ENCODE data around the gene USP17L17. TPM values are rescaled to one million over a fixed set of nuclear protein-coding genes. Genes with fewer than 3 reads are reported as not detected.
"Not testable (repeated sequence)": the region's sequence is repeated elsewhere in the genome, so short reads cannot be mapped to it uniquely, and the experiment has no call there.

USP17L17 gene
- not detected in 2 replicates for total RNA-seq
- long read RNA-seq: 0 reads

- not testable (repeated sequence) for DNase-seq (ENCODE audit: extremely low spot score, unreplicated experiment); H3K36me3 Mint-ChIP-seq (ENCODE audit: unreplicated experiment); H3K27me3 Mint-ChIP-seq (ENCODE audit: unreplicated experiment); H3K4me3 Mint-ChIP-seq (ENCODE audit: unreplicated experiment); H3K9me3 Mint-ChIP-seq (ENCODE audit: unreplicated experiment); H3K4me1 Mint-ChIP-seq (ENCODE audit: unreplicated experiment); H3K27ac Mint-ChIP-seq (ENCODE audit: unreplicated experiment)
Measured at GRCh38 chr4:9243579-9243978, at the start of gene USP17L17. USP17L17 (plus strand) TSS chr4:9243879; CDS start chr4:9243879, 0 bp downstream.

DNA sequence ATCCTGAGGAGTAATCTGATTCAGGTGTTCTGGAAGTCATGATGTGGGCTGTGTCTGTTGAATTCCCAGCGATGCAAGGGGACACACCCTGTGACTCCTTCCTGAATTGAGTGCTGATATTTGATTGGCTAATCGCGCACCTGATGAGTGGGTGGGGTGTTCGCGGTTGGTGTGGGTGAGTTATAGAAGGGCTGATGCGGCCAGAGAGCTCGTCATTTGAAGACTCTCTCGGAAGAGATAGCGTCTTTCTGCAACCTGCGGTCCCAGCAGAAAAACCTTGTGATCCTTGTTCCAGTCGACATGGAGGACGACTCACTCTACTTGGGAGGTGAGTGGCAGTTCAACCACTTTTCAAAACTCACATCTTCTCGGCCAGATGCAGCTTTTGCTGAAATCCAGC, 33.3 kb upstream of the USP17L17 start, which contains the start of gene USP17L10:
TSS of gene USP17L10 (plus strand) at position 301 of the 400 bp plus-strand sequence. CDS start at position 301, 0 bp downstream.
- not testable (repeated sequence) for H3K36me3 Mint-ChIP-seq (ENCODE audit: unreplicated experiment); H3K9me3 Mint-ChIP-seq (ENCODE audit: unreplicated experiment); DNase-seq (ENCODE audit: extremely low spot score, unreplicated experiment); H3K27me3 Mint-ChIP-seq (ENCODE audit: unreplicated experiment); H3K4me3 Mint-ChIP-seq (ENCODE audit: unreplicated experiment); H3K27ac Mint-ChIP-seq (ENCODE audit: unreplicated experiment); H3K4me1 Mint-ChIP-seq (ENCODE audit: unreplicated experiment)

DNA sequence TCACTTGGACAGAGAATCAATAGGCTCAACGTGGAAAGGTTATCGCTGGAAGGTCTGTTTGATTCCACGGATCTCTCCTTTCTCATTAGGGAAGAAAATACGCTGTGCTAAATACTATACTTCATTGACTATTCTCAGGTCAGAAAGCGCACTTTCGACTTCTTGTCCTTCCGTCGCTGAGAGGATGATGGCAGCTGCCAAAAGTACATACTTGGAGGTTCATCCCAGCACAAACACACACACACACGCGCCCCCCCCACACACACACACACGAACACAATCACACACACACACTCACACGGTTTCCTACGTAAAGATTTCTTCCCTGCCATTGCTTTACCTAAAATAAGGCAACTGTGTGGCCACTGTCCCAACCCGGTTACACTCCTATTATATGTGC, 29.0 kb upstream of the USP17L17 start:
- H3K4me1 Mint-ChIP-seq (ENCODE audit: unreplicated experiment); H3K27ac Mint-ChIP-seq (ENCODE audit: unreplicated experiment); H3K36me3 Mint-ChIP-seq (ENCODE audit: unreplicated experiment); H3K4me3 Mint-ChIP-seq (ENCODE audit: unreplicated experiment); H3K27me3 Mint-ChIP-seq (ENCODE audit: unreplicated experiment); H3K9me3 Mint-ChIP-seq (ENCODE audit: unreplicated experiment): not testable (repeated sequence)
- DNase-seq (ENCODE audit: extremely low spot score, unreplicated experiment): peak; percentile 2

DNA sequence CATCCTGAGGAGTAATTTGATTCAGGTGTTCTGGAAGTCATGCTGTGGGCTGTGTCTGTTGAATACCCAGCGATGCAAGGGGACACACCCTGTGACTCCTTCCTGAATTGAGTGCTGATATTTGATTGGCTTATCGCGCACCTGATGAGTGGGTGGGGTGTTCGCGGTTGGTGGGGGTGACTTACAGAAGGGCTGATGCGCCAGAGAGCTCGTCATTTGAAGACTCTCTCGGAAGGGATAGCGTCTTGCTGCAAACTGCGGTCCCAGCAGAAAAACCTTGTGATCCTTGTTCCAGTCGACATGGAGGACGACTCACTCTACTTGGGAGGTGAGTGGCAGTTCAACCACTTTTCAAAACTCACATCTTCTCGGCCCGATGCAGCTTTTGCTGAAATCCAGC, 28.6 kb upstream of the USP17L17 start, which contains the start of gene USP17L11:
TSS of gene USP17L11 (plus strand) at position 301 of the 400 bp plus-strand sequence. CDS start at position 301, 0 bp downstream.
- not testable (repeated sequence) for H3K9me3 Mint-ChIP-seq (ENCODE audit: unreplicated experiment); H3K27me3 Mint-ChIP-seq (ENCODE audit: unreplicated experiment); DNase-seq (ENCODE audit: extremely low spot score, unreplicated experiment); H3K4me3 Mint-ChIP-seq (ENCODE audit: unreplicated experiment); H3K36me3 Mint-ChIP-seq (ENCODE audit: unreplicated experiment); H3K4me1 Mint-ChIP-seq (ENCODE audit: unreplicated experiment); H3K27ac Mint-ChIP-seq (ENCODE audit: unreplicated experiment)

GRCh38 chr4:9219852-9220251, 23.8 kb upstream of the USP17L17 start, which contains the start of gene USP17L12:
USP17L12 (plus strand) TSS chr4:9220152; CDS start chr4:9220152, 0 bp downstream.
- not testable (repeated sequence) for H3K4me3 Mint-ChIP-seq (ENCODE audit: unreplicated experiment); H3K4me1 Mint-ChIP-seq (ENCODE audit: unreplicated experiment); H3K36me3 Mint-ChIP-seq (ENCODE audit: unreplicated experiment); DNase-seq (ENCODE audit: extremely low spot score, unreplicated experiment); H3K27ac Mint-ChIP-seq (ENCODE audit: unreplicated experiment); H3K9me3 Mint-ChIP-seq (ENCODE audit: unreplicated experiment); H3K27me3 Mint-ChIP-seq (ENCODE audit: unreplicated experiment)

DNA sequence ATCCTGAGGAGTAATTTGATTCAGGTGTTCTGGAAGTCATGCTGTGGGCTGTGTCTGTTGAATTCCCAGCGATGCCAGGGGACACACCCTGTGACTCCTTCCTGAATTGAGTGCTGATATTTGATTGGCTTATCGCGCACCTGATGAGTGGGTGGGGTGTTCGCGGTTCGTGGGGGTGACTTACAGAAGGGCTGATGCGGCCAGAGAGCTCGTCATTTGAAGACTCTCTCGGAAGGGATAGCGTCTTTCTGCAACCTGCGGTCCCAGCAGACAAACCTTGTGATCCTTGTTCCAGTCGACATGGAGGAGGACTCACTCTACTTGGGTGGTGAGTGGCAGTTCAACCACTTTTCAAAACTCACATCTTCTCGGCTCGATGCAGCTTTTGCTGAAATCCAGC, 19.1 kb upstream of the USP17L17 start, which contains the start of gene USP17L13:
TSS of gene USP17L13 (plus strand) at position 301 of the 400 bp plus-strand sequence. CDS start at position 301, 0 bp downstream.
- H3K4me1 Mint-ChIP-seq (ENCODE audit: unreplicated experiment); DNase-seq (ENCODE audit: extremely low spot score, unreplicated experiment); H3K4me3 Mint-ChIP-seq (ENCODE audit: unreplicated experiment); H3K36me3 Mint-ChIP-seq (ENCODE audit: unreplicated experiment); H3K9me3 Mint-ChIP-seq (ENCODE audit: unreplicated experiment); H3K27ac Mint-ChIP-seq (ENCODE audit: unreplicated experiment); H3K27me3 Mint-ChIP-seq (ENCODE audit: unreplicated experiment): not testable (repeated sequence)

- H3K4me1 Mint-ChIP-seq (ENCODE audit: unreplicated experiment): not testable (repeated sequence)
Measured at GRCh38 chr4:9230249-9230648, 13.4 kb upstream of the USP17L17 start.

DNA sequence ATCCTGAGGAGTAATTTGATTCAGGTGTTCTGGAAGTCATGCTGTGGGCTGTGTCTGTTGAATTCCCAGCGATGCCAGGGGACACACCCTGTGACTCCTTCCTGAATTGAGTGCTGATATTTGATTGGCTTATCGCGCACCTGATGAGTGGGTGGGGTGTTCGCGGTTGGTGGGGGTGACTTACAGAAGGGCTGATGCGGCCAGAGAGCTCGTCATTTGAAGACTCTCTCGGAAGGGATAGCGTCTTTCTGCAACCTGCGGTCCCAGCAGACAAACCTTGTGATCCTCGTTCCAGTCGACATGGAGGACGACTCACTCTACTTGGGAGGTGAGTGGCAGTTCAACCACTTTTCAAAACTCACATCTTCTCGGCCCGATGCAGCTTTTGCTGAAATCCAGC, 9.6 kb upstream of the USP17L17 start, which contains the start of gene USP17L15:
TSS of gene USP17L15 (plus strand) at position 301 of the 400 bp plus-strand sequence. CDS start at position 301, 0 bp downstream.
- not testable (repeated sequence) for H3K27ac Mint-ChIP-seq (ENCODE audit: unreplicated experiment); H3K9me3 Mint-ChIP-seq (ENCODE audit: unreplicated experiment); DNase-seq (ENCODE audit: extremely low spot score, unreplicated experiment); H3K27me3 Mint-ChIP-seq (ENCODE audit: unreplicated experiment); H3K4me1 Mint-ChIP-seq (ENCODE audit: unreplicated experiment); H3K4me3 Mint-ChIP-seq (ENCODE audit: unreplicated experiment); H3K36me3 Mint-ChIP-seq (ENCODE audit: unreplicated experiment)

More at GRCh38 chr4:9230249-9230648, 13.4 kb upstream of the USP17L17 start:
- not testable (repeated sequence) for H3K9me3 Mint-ChIP-seq (ENCODE audit: unreplicated experiment); H3K36me3 Mint-ChIP-seq (ENCODE audit: unreplicated experiment); H3K4me3 Mint-ChIP-seq (ENCODE audit: unreplicated experiment); H3K27ac Mint-ChIP-seq (ENCODE audit: unreplicated experiment); H3K27me3 Mint-ChIP-seq (ENCODE audit: unreplicated experiment)
- DNase-seq (ENCODE audit: extremely low spot score, unreplicated experiment): peak; percentile 70

DNA sequence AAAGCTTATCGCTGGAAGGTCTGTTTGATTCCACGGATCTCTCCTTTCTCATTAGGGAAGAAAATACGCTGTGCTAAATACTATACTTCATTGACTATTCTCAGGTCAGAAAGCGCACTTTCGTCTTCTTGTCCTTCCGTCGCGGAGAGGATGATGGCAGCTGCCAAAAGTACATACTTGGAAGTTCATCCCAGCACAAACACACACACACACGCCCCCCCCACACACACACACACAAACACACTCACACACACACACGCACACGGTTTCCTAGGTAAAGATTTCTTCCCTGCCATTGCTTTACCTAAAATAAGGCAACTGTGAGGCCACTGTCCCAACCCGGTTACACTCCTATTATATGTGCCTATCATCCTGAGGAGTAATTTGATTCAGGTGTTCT, 5.2 kb upstream of the USP17L17 start:
- H3K27me3 Mint-ChIP-seq (ENCODE audit: unreplicated experiment); H3K27ac Mint-ChIP-seq (ENCODE audit: unreplicated experiment); H3K9me3 Mint-ChIP-seq (ENCODE audit: unreplicated experiment); H3K4me1 Mint-ChIP-seq (ENCODE audit: unreplicated experiment); H3K36me3 Mint-ChIP-seq (ENCODE audit: unreplicated experiment); H3K4me3 Mint-ChIP-seq (ENCODE audit: unreplicated experiment): not testable (repeated sequence)
- peak; percentile 25 for DNase-seq (ENCODE audit: extremely low spot score, unreplicated experiment)

DNA sequence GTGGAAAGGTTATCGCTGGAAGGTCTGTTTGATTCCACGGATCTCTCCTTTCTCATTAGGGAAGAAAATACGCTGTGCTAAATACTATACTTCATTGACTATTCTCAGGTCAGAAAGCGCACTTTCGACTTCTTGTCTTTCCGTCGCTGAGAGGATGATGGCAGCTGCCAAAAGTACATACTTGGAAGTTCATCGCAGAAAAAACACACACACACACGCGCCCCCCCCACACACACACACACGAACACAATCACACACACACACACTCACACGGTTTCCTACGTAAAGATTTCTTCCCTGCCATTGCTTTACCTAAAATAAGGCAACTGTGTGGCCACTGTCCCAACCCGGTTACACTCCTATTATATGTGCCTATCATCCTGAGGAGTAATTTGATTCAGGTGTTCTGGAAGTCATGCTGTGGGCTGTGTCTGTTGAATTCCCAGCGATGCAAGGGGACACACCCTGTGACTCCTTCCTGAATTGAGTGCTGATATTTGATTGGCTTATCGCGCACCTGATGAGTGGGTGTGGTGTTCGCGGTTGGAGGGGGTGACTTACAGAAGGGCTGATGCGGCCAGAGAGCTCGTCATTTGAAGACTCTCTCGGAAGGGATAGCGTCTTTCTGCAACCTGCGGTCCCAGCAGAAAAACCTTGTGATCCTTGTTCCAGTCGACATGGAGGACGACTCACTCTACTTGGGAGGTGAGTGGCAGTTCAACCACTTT, 4.4 kb downstream of the USP17L17 start, which contains the start of gene USP17L18:
TSS of gene USP17L18 (plus strand) at position 678 of the 728 bp plus-strand sequence. CDS start at position 678, 0 bp downstream.
- not testable (repeated sequence) for H3K4me3 Mint-ChIP-seq (ENCODE audit: unreplicated experiment); H3K27me3 Mint-ChIP-seq (ENCODE audit: unreplicated experiment); H3K4me1 Mint-ChIP-seq (ENCODE audit: unreplicated experiment); H3K9me3 Mint-ChIP-seq (ENCODE audit: unreplicated experiment); H3K27ac Mint-ChIP-seq (ENCODE audit: unreplicated experiment); H3K36me3 Mint-ChIP-seq (ENCODE audit: unreplicated experiment)
- peak; percentile 83 for DNase-seq (ENCODE audit: extremely low spot score, unreplicated experiment)

DNA sequence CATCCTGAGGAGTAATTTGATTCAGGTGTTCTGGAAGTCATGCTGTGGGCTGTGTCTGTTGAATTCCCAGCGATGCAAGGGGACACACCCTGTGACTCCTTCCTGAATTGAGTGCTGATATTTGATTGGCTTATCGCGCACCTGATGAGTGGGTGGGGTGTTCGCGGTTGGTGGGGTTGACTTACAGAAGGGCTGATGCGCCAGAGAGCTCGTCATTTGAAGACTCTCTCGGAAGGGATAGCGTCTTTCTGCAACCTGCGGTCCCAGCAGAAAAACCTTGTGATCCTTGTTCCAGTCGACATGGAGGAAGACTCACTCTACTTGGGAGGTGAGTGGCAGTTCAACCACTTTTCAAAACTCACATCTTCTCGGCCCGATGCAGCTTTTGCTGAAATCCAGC, 9.4 kb downstream of the USP17L17 start, which contains the start of gene USP17L19:
TSS of gene USP17L19 (plus strand) at position 301 of the 400 bp plus-strand sequence. CDS start at position 301, 0 bp downstream.
- H3K27ac Mint-ChIP-seq (ENCODE audit: unreplicated experiment); H3K4me3 Mint-ChIP-seq (ENCODE audit: unreplicated experiment): not testable (repeated sequence)

GRCh38 chr4:9257824-9258223, 14.1 kb downstream of the USP17L17 start, which contains the start of gene USP17L20:
USP17L20 (plus strand) TSS chr4:9258124; CDS start chr4:9258124, 0 bp downstream.
- H3K36me3 Mint-ChIP-seq (ENCODE audit: unreplicated experiment); H3K27me3 Mint-ChIP-seq (ENCODE audit: unreplicated experiment); H3K4me3 Mint-ChIP-seq (ENCODE audit: unreplicated experiment); DNase-seq (ENCODE audit: extremely low spot score, unreplicated experiment); H3K4me1 Mint-ChIP-seq (ENCODE audit: unreplicated experiment); H3K9me3 Mint-ChIP-seq (ENCODE audit: unreplicated experiment); H3K27ac Mint-ChIP-seq (ENCODE audit: unreplicated experiment): not testable (repeated sequence)

More for the DNA sequence above, 9.4 kb downstream of the USP17L17 start, which contains the start of gene USP17L19:
- H3K36me3 Mint-ChIP-seq (ENCODE audit: unreplicated experiment); H3K27me3 Mint-ChIP-seq (ENCODE audit: unreplicated experiment); DNase-seq (ENCODE audit: extremely low spot score, unreplicated experiment); H3K4me1 Mint-ChIP-seq (ENCODE audit: unreplicated experiment); H3K9me3 Mint-ChIP-seq (ENCODE audit: unreplicated experiment): not testable (repeated sequence)

Measured in osteocyte (in vitro differentiated cells).